DMS53 (cell line): Measurements from ENCODE around the gene NPNT.

Source experiments
- DNase-seq: peaks from one replicate; lab custom pipeline; 2025; lab: John Stamatoyannopoulos, UW

Gene NPNT

GRCh38 chr4:105970371-105970770 is 75.1 kb downstream of the NPNT start:
- no peak for DNase-seq

- DNase-seq = no peak
Measured at GRCh38 chr4:105971036-105971435, 75.8 kb downstream of the NPNT start.

- DNase-seq = no peak
Measured at GRCh38 chr4:105972946-105973621, 77.8 kb downstream of the NPNT start.

- no peak for DNase-seq
Measured at GRCh38 chr4:105976915-105977314, 81.6 kb downstream of the NPNT start.

GRCh38 chr4:105978684-105979296 is 83.5 kb downstream of the NPNT start:
- DNase-seq = no peak

GRCh38 chr4:105979506-105979905 is 84.2 kb downstream of the NPNT start:
- DNase-seq = peak; percentile 12

- no peak for DNase-seq
Measured at GRCh38 chr4:105988671-105989070, 93.4 kb downstream of the NPNT start.

- no peak for DNase-seq
Measured at GRCh38 chr4:105989485-105990242, 94.4 kb downstream of the NPNT start.

GRCh38 chr4:105990933-105991332 is 95.7 kb downstream of the NPNT start:
- DNase-seq = peak; percentile 86

GRCh38 chr4:105991726-105992125 is 96.5 kb downstream of the NPNT start:
- no peak for DNase-seq

- DNase-seq = no peak
Measured at GRCh38 chr4:105992641-105993305, 97.5 kb downstream of the NPNT start.

- no peak for DNase-seq
Measured at GRCh38 chr4:105994061-105994460, 98.8 kb downstream of the NPNT start.

GRCh38 chr4:105994841-105995501 is 99.7 kb downstream of the NPNT start:
- no peak for DNase-seq

- DNase-seq = no peak
Measured at GRCh38 chr4:105996845-105997244, 101.6 kb downstream of the NPNT start.

GRCh38 chr4:105998171-105999063 is 103.1 kb downstream of the NPNT start:
- DNase-seq = peak; percentile 5

GRCh38 chr4:106002994-106003393 is 107.7 kb downstream of the NPNT start:
- no peak for DNase-seq

- no peak for DNase-seq
Measured at GRCh38 chr4:106010761-106011160, 115.5 kb downstream of the NPNT start.

GRCh38 chr4:106011387-106011786 is 116.1 kb downstream of the NPNT start:
- DNase-seq = no peak

- no peak for DNase-seq
Measured at GRCh38 chr4:106017975-106018374, 122.7 kb downstream of the NPNT start.

- DNase-seq = no peak
Measured at GRCh38 chr4:106019771-106020170, 124.5 kb downstream of the NPNT start.
